PC-3 (cell line): ENCODE measurements around the gene CDKL4. TPM values are rescaled to one million over a fixed set of nuclear protein-coding genes. Genes with fewer than 3 reads are reported as not detected.

Source experiments
- ATAC-seq: fragments of 200-7000 bp; cut with Tn5 transposase; 2 replicates; pipeline ENCODE4 v1.9.1; 2020; ENCODE audit warnings: mild to moderate bottlenecking, moderate library complexity
- BruUV-seq: library from RNA; stranded (reverse); fragments of 400-500 nt; replicated peaks from 2 replicates; lab custom pipeline; 2021; lab: Mats Ljungman, UMichigan
- CTCF ChIA-PET: fragments of 300-600 bp; sonication (Branson Sonifier 250); formaldehyde crosslinking; loops from one replicate; lab custom pipeline; 2022; ENCODE audit warnings: antibody characterized with exemption; lab: Charles Lee
- POLR2A ChIA-PET: fragments of 300-600 bp; sonication (Branson Sonifier 250); formaldehyde crosslinking; loops from one replicate; lab custom pipeline; 2022; ENCODE audit warnings: antibody characterized with exemption; ENCODE audit not compliant: unreplicated experiment; lab: Charles Lee
- DNase-seq: peaks from one replicate; pipeline ENCODE4 v3.0.0-alpha.2; 2015
- H2AFZ ChIP-seq: fragments of 300-600 bp; sonication (generic); 2 replicates; pipeline ENCODE4 v1.6.0; 2016; ENCODE audit warnings: antibody characterized with exemption, low read length
- H3F3A ChIP-seq: fragments of 300-600 bp; sonication (generic); one replicate; pipeline ENCODE4 v1.6.0; 2017; ENCODE audit warnings: antibody characterized with exemption, low read length, control low read depth, mild to moderate bottlenecking; ENCODE audit not compliant: unreplicated experiment
- H3K27ac ChIP-seq: fragments of 300-600 bp; sonication (generic); 2 replicates; pipeline ENCODE4 v1.5.1; 2016; ENCODE audit warnings: mild to moderate bottlenecking, low read length
- H3K27me3 ChIP-seq: fragments of 300-600 bp; sonication (generic); 2 replicates; pipeline ENCODE4 v1.6.1; 2016; ENCODE audit warnings: low read length, mixed read lengths
- H3K36me3 ChIP-seq: fragments of 300-600 bp; sonication (generic); 2 replicates; pipeline ENCODE4 v1.6.1; 2016; ENCODE audit warnings: low read depth, mixed run types, low read length, mixed read lengths
- H3K4me1 ChIP-seq: fragments of 300-600 bp; sonication (generic); 2 replicates; pipeline ENCODE4 v1.5.1; 2016; ENCODE audit warnings: low read length; ENCODE audit not compliant: insufficient read depth
- H3K4me2 ChIP-seq: fragments of 300-600 bp; sonication (generic); 2 replicates; pipeline ENCODE4 v1.6.0; 2016; ENCODE audit warnings: low read length
- H3K4me3 ChIP-seq: fragments of 300-600 bp; sonication (generic); 2 replicates; pipeline ENCODE4 v1.5.1; 2016; ENCODE audit warnings: mild to moderate bottlenecking, low read length, mixed read lengths
- H3K79me2 ChIP-seq: fragments of 300-600 bp; sonication (generic); 2 replicates; pipeline ENCODE4 v1.6.1; 2017; ENCODE audit warnings: low read length, mixed read lengths
- H3K9ac ChIP-seq: fragments of 300-600 bp; sonication (generic); 2 replicates; pipeline ENCODE4 v1.6.0; 2016; ENCODE audit warnings: mild to moderate bottlenecking, low read length
- H3K9me2 ChIP-seq: fragments of 300-600 bp; sonication (generic); replicated peaks from 2 replicates; pipeline ENCODE4 v1.6.1; 2016; ENCODE audit warnings: mixed run types, low read length, mixed read lengths
- H3K9me3 ChIP-seq: fragments of 300-600 bp; sonication (generic); 2 replicates; pipeline ENCODE4 v1.6.1; 2016; ENCODE audit warnings: low read length, mixed read lengths
- H4K20me1 ChIP-seq: fragments of 300-600 bp; sonication (generic); 2 replicates; pipeline ENCODE4 v1.6.1; 2016; ENCODE audit warnings: low read length, mixed read lengths
- EZH2 ChIP-seq: fragments of 300-600 bp; sonication (generic); IDR thresholded peaks from one replicate; pipeline ENCODE4 v1.6.1; 2017; ENCODE audit warnings: antibody characterized with exemption, mild to moderate bottlenecking, low read length; ENCODE audit not compliant: unreplicated experiment
- EZH2phosphoT487 ChIP-seq: fragments of 300-600 bp; sonication (generic); IDR thresholded peaks from 2 replicates; pipeline ENCODE4 v1.6.1; 2018; ENCODE audit warnings: mild to moderate bottlenecking, antibody characterized with exemption, low read length, borderline replicate concordance
- intact Hi-C: fragments of 100-400 bp; cut with micrococcal nuclease; formaldehyde crosslinking; loops from 2 replicates; pipeline ENCODE4 v1.9.0; 2023
- total RNA-seq: library from RNA; depleted of rRNA; stranded (reverse); fragments of >200 nt; gene quantifications from 2 replicates; pipeline ENCODE4 v1.2.3, GENCODE V29; 2014
- TF ChIP-seq, protein P1 (sequence below): fragments of 300-600 bp; sonication (generic); conservative IDR thresholded peaks from 2 replicates; pipeline ENCODE4 v1.5.1; 2017; ENCODE audit warnings: antibody characterized with exemption, low read depth, mild to moderate bottlenecking, low read length

Gene CDKL4
- total RNA-seq, 1 experiment from 2014 or later: 0.07 TPM

- intact Hi-C loops: no loop called here
- no peaks in the 10 kb centered on the region for H3K36me3 ChIP-seq
- no peaks in the 10 kb centered on the region for H3F3A ChIP-seq
- no peak for ATAC-seq
- no TSS peak for BruUV-seq
- ChIA-PET POLR2A (no interaction called here), CTCF (no interaction called here)
- H3K27me3 ChIP-seq: no peaks in the 10 kb centered on the region
- no peak overlapping the region for H3K9ac ChIP-seq
- H3K4me3 ChIP-seq: no peak overlapping the region
- H4K20me1 ChIP-seq: no peaks in the 10 kb centered on the region
- H3K4me2 ChIP-seq: no peak overlapping the region
- H3K27ac ChIP-seq: no peak overlapping the region
- peaks cover 15% of the 10 kb centered on the region for H3K4me1 ChIP-seq
- H3K9me2 ChIP-seq: no peaks in the 10 kb centered on the region
- DNase-seq: no peak
- TF ChIP-seq EZH2phosphoT487: no peak
- TF ChIP-seq EZH2: no peak
- TF ChIP-seq, protein P1, sequence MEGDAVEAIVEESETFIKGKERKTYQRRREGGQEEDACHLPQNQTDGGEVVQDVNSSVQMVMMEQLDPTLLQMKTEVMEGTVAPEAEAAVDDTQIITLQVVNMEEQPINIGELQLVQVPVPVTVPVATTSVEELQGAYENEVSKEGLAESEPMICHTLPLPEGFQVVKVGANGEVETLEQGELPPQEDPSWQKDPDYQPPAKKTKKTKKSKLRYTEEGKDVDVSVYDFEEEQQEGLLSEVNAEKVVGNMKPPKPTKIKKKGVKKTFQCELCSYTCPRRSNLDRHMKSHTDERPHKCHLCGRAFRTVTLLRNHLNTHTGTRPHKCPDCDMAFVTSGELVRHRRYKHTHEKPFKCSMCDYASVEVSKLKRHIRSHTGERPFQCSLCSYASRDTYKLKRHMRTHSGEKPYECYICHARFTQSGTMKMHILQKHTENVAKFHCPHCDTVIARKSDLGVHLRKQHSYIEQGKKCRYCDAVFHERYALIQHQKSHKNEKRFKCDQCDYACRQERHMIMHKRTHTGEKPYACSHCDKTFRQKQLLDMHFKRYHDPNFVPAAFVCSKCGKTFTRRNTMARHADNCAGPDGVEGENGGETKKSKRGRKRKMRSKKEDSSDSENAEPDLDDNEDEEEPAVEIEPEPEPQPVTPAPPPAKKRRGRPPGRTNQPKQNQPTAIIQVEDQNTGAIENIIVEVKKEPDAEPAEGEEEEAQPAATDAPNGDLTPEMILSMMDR: no peak
- H3K79me2 ChIP-seq: no peaks in the 10 kb centered on the region
- no peak overlapping the region for H2AFZ ChIP-seq
- H3K9me3 ChIP-seq: no peaks in the 10 kb centered on the region
These were observed 99.4 kb downstream of the CDKL4 start for GRCh38 chr2:39144416-39144815.

- TF ChIP-seq EZH2phosphoT487: no peak
- TF ChIP-seq EZH2: no peak
- TF ChIP-seq, protein P1: no peak
- Histone ChIP-seq H4K20me1 (no peaks in the 10 kb centered on the region), H3K36me3 (no peaks in the 10 kb centered on the region), H3K9me2 (no peaks in the 10 kb centered on the region), H3K79me2 (no peaks in the 10 kb centered on the region), H3K4me3 (no peak overlapping the region), H3K4me2 (no peak overlapping the region), H3K9me3 (no peaks in the 10 kb centered on the region), H3K4me1 (peaks cover 15% of the 10 kb centered on the region), H2AFZ (no peak overlapping the region), H3K9ac (no peak overlapping the region), H3K27ac (no peak overlapping the region), H3K27me3 (no peaks in the 10 kb centered on the region), H3F3A (no peaks in the 10 kb centered on the region)
- ChIA-PET CTCF (no interaction called here), POLR2A (no interaction called here)
- ATAC-seq (no peak), DNase-seq (no peak)
- BruUV-seq: no TSS peak
- intact Hi-C loops: no loop called here
These were observed 100.7 kb downstream of the CDKL4 start for GRCh38 chr2:39142904-39143605.
